ENCODE measurements around the gene EXOSC7.

EXOSC7 gene

GRCh38 chr3:44993471-44994205 lies 17.6 kb downstream of the EXOSC7 start:
- no peak for DNase-seq

GRCh38 chr3:44995142-44995770 lies 19.2 kb downstream of the EXOSC7 start:
- DNase-seq = no peak

GRCh38 chr3:44996556-44996969 lies 20.5 kb downstream of the EXOSC7 start:
- no peak for DNase-seq

- no peak for DNase-seq
Measured at GRCh38 chr3:44999782-45000181, 23.7 kb downstream of the EXOSC7 start.

- DNase-seq = no peak
Measured at GRCh38 chr3:45000823-45001222, 24.8 kb downstream of the EXOSC7 start.

GRCh38 chr3:45001738-45002137 lies 25.7 kb downstream of the EXOSC7 start:
- no peak for DNase-seq

GRCh38 chr3:45002139-45002660 lies 26.2 kb downstream of the EXOSC7 start:
- DNase-seq = no peak

GRCh38 chr3:45002720-45003119 lies 26.7 kb downstream of the EXOSC7 start:
- no peak for DNase-seq

GRCh38 chr3:45003406-45003805 lies 27.4 kb downstream of the EXOSC7 start:
- no peak for DNase-seq

- DNase-seq = no peak
Measured at GRCh38 chr3:45003859-45004258, 27.8 kb downstream of the EXOSC7 start.

- DNase-seq = no peak
Measured at GRCh38 chr3:45007091-45007490, 31.0 kb downstream of the EXOSC7 start.

- DNase-seq = no peak
Measured at GRCh38 chr3:45008117-45008516, 32.1 kb downstream of the EXOSC7 start.

- DNase-seq = no peak
Measured at GRCh38 chr3:45009868-45010267, 33.8 kb downstream of the EXOSC7 start.

- no peak for DNase-seq
Measured at GRCh38 chr3:45010811-45011333, 34.8 kb downstream of the EXOSC7 start.

GRCh38 chr3:45011756-45012508 lies 35.9 kb downstream of the EXOSC7 start:
- no peak for DNase-seq

- DNase-seq = no peak
Measured at GRCh38 chr3:45012577-45012976, 36.5 kb downstream of the EXOSC7 start.

GRCh38 chr3:45016916-45017315 lies 40.9 kb downstream of the EXOSC7 start:
- no peak for DNase-seq

GRCh38 chr3:45017821-45018220 lies 41.8 kb downstream of the EXOSC7 start:
- DNase-seq = no peak

GRCh38 chr3:45020534-45020933 lies 44.5 kb downstream of the EXOSC7 start:
- DNase-seq = no peak

- DNase-seq = no peak
Measured at GRCh38 chr3:45021524-45022297, 45.7 kb downstream of the EXOSC7 start.

GRCh38 chr3:45023675-45024074 lies 47.6 kb downstream of the EXOSC7 start:
- no peak for DNase-seq

- DNase-seq = no peak
Measured at GRCh38 chr3:45024542-45025255, 48.7 kb downstream of the EXOSC7 start.
